Posterior vena cava (tissue), 2 donors: Measurements from ENCODE around the gene FAM170B. TPM values are rescaled to one million over a fixed set of nuclear protein-coding genes. Genes with fewer than 3 reads are reported as not detected.

Experiments
- DNase-seq: peaks from one replicate; pipeline ENCODE4 v3.0.0-alpha.2; 2020; ENCODE audit warnings: low spot score
- intact Hi-C, 2 donors: fragments of 100-400 bp; cut with DNase I; formaldehyde crosslinking; loops; one replicate each; pipeline versions ENCODE4 v1.14.1 to v1.14.2; 2022 to 2023
- total RNA-seq, 2 donors: library from RNA; stranded (reverse); fragmentation: NEBNext Ultra II Directional; extraction: Animal tissue kit (Norgen Biotek cat#: 25700); gene quantifications; one replicate each; pipeline ENCODE4 v1.2.1, GENCODE V29; 2021
- donor health status: DM: yes; HTN: yes; CAD: no.
- donor health status: DM: yes; HTN: yes; CAD: no.

FAM170B gene
- total RNA-seq, 2 donors from 2014 or later, result not detected

DNA sequence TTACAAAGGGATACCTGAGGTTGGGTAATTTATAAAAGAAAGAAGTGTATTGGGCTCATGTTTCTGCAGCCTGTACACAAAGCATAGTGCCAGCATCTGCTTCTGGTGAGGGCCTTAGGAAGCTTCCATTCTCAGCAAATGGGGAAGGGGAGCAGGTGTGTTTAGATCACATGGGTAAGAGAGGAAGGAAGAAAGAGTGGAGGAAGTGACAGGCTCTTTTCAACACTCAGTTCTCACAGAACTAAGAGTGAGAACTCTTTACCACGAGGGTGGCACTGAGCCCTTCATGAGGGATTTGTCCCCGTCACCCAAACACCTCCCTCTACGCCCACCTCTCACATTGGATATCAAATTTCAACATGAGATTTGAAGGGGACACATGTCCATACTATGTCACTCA, 506 bp upstream of the FAM170B start:
- no peak for DNase-seq
- intact Hi-C loops, result no loop called here

DNA sequence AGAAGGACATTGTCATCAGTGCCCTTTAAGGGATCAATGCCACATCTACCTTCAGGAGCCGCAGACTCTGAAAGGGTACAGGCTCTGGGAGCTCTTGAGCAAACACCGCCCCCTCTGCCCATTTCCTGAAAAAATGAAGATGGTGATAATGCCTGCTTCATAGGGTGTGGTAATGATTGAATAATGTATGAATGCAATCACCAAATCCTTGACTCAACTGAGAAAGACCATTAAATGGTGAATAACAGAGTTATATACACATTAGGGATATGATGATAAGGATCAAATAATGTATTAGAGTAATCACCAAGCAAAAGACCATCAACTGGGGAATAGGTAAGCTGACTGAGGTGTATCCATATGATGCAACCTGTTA, 1.5 kb downstream of the FAM170B start:
- DNase-seq, result no peak
- intact Hi-C loops, result no loop called here

DNA sequence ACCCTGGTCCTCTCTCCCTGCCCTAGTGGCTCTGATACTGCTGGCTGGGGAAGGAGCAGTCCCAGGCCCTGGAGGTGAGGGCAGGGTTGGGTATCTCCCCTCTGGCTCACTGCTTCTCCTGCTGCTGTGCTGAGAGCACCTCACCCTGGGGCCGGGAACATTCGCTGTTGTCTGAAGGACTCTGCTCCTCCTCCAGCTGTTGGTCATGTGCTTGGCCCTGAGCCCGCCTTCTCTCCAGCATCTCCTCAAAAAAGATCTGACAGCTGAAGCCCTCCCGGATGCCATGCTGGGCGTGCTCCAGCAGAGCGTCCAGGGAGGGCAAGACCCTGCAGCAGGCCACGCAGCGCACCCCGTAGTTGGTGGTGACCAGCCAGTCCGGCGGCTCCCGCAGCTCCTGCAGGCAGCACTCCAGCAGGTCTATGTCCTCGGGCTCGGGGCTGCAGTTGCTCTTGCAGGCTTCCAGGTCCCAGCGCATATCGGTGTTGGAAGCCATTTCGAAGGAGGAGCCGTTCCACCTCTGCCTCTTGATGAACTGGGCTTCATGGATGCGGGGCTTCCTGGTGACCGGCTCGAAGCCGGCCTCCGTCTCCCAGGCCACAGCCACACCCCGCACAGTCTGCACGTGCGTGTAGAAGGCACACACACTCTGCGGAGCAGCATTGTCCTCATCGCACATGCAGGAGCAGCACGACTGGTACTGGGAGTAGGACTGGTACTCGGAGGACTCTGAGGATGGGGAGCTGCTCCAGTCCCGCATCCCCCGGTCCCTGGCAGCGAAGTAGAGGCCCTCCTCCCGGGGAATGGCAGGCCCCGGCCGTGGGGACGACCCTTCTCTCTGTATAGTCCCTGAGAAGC, 2.1 kb downstream of the FAM170B start:
- intact Hi-C loops, result no loop called here
- no peak for DNase-seq

DNA sequence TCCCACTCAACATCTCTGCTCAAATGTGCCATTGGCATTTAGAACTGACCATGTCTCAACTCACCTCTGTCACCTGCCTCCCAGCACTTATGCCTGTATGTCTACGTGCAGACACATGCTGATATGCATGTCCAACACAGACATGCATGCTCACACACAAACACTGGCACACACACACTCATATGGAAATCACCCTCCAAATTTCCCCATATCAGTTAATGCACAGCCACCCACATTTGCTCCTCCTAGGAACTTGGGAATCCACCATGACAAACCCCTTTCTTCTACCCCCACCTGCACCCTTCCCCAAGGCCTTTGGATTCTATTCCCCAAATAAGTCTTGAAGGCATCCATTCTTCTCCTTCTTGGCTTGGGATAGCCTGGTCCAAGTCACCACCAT, 4.4 kb downstream of the FAM170B start:
- intact Hi-C loops, result no loop called here
- DNase-seq, result no peak

DNA sequence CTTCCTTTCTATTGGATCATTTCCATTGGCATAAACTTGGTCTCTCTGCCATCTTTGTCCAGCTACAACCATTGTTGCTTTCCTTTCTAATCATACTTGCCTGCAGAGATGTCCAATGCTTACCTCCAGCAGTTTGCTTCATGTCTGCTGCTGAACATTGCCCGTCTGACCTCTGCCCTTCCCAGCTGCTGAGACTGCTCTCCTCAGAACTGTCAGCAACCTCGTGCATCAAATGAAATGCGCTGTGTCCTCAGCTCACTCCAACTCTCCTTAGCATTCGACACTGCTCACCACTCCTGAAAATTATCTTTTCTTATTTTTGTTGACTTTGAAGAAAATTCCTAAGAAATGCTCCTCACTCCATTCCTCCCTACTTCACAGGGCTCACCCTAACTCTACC, 5.0 kb downstream of the FAM170B start:
- intact Hi-C loops, result no loop called here
- no peak for DNase-seq

DNA sequence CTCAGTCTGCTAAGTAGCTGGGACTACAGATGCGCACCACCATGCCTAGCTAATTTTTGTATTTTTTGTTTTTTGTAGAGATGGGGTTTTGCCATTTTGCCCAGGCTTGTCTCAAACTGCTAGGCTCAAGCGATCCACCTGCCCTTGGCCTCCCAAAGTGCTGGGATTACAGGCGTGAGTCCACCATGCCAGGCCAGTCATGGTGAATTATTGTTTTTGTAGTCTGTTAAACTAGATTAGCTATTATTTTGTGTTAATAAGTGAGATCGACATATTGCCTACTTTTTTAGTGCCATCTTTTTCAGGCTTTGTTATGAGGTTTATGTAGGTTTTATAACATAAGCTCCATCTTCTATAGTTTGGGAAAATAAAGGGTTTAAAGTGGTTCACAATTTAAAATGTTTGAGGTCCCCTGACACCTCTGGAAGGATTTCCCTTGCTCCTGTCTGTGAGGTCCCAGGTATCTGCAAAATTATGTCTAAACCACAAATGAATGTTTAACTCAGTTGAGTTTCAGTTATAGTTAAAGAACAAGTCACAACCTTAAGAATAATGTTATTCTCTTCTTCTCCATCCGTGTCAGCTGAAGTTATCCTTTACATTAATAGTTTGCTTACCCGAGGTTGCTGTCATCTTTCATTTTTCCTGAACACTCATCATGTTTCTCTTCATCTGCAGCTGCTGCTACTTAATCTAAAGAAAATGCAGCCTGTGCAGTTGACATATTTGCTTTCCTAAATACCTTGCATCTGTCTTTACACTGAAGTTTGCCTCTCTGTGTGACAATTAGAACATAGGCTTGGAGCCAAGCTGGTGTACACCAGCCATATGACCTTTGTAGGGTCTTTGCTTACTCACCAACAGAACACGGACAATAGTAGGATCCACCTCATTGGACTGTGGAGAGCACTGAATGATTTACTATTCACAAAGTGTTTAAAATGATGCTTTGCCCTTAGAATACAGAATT, 9.6 kb downstream of the FAM170B start:
- DNase-seq, result no peak

DNA sequence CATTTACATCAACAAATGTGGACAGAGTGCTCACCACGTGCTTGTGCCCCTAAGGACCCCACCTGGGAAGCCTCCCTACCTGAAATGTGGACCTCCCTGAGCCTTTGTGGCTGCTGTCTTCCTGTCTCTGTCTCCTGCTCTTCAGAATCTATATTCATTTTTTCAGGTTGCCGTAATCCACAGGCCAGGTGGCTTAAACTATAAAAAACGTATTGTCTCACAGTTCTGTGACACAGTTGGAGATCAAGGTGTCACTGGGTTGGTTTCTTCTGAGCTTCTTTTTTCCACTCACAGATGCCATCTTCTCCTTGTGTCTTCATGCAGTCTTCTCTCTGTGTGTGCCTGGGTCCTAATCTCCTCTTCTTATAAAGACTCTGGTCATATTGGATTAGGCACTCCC, 12.9 kb downstream of the FAM170B start:
- intact Hi-C loops, result no loop called here

More for the DNA sequence above, 9.6 kb downstream of the FAM170B start:
- intact Hi-C loops, result no loop called here

DNA sequence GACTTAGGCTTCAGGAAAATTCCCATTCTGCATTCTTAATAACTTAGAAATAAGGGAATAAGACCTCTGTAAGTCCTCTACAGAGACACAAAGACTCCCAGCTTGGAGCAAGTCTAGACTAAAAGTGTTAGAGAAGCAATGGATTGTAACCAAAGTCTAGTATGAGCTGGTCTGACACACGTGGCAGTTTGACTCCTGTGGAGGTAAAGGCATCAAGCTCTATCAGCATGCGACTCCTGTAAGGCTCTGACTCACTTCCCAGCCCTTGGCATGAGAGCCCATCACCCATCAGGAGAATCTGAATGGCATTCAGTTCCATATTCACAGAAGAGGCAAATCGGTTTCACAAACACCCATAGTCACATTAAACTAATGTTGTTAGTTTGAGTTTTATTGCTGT, 14.1 kb downstream of the FAM170B start:
- no peak for DNase-seq
- intact Hi-C loops, result no loop called here

More for the DNA sequence above, 12.9 kb downstream of the FAM170B start:
- no peak for DNase-seq

DNA sequence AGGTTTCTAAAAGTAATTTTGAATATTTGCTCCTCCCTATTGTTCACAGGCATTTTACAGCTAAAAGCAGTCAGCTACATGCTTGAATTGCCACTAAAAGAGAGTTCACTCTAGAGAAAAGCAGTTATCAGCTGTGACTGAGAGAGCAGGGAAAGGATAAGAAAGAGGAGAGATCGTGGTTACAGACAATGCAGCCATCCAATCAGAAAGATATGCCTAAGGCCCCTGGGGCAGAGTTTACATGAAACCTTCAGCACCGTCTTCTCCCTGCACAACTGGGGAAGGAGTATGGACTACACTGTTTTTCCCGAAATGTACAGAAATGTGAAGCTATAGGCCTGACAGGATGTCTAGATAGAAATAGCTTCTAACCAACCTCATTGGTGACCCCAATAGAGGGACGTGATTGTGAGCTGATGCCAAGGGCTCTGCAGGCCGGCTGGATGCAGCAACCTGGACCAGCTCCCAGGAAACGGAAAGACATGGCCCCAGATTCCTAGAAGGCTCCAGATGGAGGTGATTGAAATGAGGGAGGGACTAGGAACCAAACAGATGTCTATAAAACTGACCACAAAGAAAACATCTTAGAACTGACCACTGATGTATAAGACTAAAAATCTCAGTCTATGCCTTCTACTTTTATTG, 15.3 kb downstream of the FAM170B start:
- no peak for DNase-seq
- intact Hi-C loops, result no loop called here

DNA sequence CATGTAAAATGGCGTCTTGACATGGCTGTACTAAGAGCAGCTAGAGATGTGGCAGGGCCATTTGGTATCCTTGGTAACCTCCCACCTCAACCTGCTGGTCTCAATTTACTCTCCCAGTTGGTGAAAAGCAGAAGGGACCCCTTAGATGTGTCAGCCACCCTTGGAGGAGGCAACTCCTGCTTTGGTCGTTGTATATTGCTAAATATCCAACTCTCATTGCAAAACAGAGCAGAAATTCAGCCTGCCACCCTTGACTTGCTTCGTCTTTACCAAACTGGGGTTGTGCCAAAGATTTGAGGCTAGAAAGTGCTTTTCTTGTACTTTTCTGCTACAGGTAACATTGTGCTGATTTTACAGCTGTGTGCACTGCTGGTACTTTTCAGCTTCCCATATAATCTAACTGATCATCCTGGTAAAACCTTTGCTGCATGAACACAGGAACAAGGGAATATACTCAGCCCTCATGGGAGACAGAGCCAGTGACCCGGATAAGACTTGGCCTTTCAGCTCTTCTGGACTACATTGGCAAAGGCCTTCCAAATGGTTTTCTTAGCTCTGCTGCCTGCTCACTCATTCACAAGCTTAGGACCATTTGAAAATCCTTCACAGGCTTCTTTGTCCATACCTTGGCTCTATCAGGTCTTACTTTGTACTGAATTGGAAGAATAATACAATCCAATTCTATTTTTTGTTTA, 16.3 kb downstream of the FAM170B start:
- intact Hi-C loops, result no loop called here
- no peak for DNase-seq

DNA sequence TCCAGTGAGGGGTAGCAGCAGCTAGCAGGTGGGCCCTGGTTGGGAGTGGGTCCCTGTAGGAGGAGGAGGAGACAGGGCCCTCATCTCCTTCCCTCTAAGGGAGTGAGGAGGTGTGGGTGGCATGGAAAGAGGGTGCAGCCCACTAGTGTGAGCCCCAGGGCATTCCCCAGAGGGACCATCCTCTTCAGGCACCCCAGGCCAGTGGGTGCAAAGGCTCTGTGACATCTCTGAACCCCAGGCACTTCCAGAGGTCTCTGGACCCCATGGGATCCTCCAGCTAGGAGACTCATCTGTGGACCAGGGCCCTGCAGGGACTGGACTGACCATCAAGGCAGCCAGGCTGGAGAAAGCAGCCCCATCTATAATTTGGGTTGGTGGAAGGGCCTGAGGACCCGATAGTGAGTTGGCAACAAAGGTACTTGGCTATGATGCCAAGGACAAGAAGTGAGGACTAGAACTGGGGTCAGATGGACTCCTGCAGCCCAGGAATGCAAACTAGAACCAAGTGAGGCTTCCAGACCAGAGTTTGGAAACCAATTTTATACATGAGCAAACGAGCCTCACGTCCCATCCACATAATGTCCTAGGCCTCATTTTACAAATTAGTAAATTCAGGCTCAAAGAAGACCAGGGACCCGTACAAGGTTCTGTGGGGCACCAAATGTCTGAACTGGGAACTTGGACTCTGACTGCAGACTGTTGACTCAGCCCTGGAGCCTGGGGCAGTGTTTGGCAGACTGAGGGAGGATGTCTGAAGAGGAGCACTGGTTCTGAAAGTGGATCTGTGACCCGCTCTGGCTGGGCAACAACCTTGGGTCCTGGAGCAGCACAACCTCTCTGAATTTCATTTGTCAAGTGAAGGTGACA, 17.1 kb downstream of the FAM170B start:
- intact Hi-C loops, result no loop called here
- no peak for DNase-seq

DNA sequence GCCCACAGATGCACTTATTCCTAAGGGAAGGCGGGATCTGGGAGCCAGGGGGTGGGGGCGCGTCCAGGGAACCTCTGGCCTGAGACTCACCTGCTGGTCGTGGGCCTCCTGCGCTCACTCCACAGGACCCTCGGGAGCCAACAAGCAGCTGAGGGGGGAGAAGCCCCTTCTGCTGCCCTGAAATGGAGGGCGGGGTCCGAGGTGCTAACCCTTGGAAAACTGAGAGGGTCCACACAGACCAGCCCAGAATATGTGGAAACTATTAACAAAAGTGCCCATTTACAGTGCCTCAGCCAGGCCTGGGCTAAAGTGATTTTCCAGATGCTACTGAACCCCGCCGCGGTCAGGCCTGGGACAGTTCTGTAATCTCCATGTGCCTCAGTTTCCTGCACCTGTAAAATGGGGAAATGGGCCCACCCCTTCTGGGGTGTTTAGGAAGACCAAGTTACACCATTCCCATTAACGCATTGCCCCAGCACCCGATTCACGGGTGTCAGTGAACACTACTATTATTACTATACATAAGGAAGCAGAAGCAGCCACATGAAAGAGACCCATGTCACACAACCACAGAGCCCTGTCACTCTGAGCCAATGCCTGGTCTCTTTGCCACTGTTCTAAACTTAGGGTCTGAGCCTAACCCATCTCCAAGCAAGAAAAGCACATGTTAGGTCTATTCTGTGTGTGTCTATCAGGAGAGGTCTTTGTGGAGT, 17.9 kb downstream of the FAM170B start:
- DNase-seq, result no peak
- intact Hi-C loops, result loop anchor here in 1 of 2 donors (2.0 kb wide), 1 partner anchor 49 kb away; no protein-coding TSS in a partner anchor

DNA sequence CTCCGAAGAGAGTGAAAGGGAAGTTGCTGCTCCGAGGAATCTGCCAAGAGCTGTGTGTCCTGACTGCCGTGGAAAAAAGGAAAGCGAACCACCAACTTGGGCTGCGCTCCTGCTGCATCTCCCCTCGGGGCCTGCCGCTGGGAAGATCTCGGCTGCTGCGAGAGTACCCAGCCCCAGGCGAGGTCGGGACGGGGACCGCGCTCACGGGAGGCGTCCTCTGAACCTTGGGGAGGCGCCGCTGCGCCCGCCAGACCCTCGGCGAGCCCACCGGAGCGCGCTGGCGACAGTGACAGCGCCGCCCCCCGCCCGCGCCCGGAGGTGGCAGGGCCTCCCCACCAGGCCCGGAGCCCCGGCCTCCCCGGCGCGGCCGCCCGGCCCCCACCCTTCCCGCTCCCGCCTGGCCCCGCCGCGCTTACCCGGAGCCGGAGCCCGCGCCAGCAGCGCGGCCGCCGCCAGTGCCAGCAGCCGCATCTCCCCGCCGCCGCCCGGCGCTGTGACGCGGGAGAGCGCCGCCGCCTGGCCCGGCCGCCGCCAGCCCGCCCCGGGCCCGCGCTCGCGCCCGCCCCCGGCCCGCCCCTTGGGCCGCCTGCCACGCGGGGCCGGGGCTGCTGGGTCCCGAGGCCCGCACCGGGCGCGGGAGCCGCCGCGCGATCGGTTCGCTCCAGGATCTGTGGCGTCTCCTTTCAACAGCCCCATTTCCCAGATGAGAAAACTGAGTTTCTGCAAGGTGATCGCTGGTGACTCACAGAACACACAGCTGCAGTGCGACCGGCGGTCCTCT, 18.6 kb downstream of the FAM170B start, which contains the start of gene VSTM4:
VSTM4 (minus strand) TSS at position 508 of the 781 bp plus-strand sequence; CDS start at position 471, 37 bp downstream.
- DNase-seq, result no peak
- intact Hi-C loops, result loop anchor here in 1 of 2 donors (2.0 kb wide), 1 partner anchor 50 kb away; no protein-coding TSS in a partner anchor

DNA sequence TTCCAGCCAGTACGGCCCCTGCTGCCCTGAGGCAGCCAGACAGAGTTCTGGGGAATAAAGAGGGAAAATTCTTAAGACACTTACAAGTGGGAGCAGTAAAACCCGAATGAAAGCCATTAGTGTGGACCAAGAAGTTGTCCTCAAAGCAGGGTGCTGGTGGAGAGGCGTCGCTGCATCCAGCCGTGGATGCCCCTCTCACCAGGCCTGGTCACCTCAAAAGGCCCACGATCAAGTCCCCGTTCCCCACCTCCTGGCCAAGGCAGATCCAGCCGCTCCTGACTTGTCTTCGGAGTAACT, 19.2 kb downstream of the FAM170B start:
- intact Hi-C loops, result loop anchor here in 1 of 2 donors (2.0 kb wide), 1 partner anchor 50 kb away; no protein-coding TSS in a partner anchor
- DNase-seq, result no peak

DNA sequence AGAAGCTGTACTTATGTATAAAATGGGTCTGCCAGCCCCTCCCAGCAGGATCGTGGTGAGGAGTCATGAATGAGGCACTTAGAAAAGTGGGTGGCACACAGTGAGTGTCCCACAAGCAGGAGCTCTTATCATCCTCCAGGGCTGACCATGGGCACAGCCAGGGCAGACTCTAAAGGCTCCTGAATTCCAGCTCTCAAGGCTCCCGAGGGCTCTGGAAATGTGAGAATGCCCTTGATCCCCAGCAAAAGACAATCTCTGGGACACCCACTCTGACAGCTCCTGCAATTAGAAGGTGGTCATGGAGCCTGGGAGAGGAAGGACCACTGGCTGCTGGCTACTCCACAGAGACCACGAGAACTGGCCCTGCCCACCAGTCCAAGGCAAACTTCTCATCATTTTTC, 20.1 kb downstream of the FAM170B start:
- intact Hi-C loops, result loop anchor here in 1 of 2 donors (2.0 kb wide), 1 partner anchor 51 kb away; no protein-coding TSS in a partner anchor
- no peak for DNase-seq

DNA sequence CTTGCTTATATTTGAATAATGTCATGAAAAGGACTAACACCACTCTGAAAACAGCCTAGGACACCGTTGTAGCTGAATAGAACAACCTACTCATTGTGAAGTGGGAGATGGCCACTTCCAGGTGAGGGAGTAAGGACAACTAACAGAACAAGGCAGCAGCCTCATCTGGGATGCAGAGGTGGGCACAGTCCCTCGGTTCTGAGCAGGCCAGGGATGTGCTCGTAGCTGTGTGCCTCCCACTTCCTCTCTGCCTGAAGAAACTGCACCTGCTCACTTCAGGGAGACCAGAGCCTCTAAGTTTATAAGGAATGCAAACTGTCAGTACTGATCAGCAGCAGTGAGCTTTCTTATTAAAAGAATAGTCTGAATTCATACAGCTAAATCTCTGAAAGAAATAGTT, 21.0 kb downstream of the FAM170B start:
- intact Hi-C loops, result no loop called here
- no peak for DNase-seq

DNA sequence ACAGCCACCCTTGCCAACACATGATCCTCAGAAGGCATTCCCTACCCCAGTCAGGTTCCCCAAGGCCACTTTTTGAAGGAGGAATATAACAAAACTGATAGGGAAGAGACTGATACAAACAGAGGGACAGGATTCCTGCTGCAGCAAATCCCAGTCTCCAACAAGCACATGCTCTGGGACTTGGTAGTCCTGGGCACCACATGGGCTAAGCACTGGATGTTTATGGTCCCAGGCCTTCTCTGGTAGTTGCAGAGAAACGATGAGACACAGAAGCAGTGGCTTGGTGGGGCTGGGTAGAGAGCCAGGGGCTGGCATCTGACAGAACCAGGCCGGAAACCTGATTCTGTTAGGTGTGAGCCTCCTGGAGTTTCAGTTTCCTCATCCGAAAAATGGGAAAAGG, 21.7 kb downstream of the FAM170B start:
- DNase-seq, result no peak
- intact Hi-C loops, result no loop called here
